Liver (tissue), 9 donors: ENCODE results near the gene SERHL2. TPM values are rescaled to one million over a fixed set of nuclear protein-coding genes. Genes with fewer than 3 reads are reported as not detected.

ENCODE experiments used
- DNase-seq: peaks from one replicate; pipeline ENCODE4 v3.0.0-alpha.2; 2017; ENCODE audit warnings: low spot score
- H3K27ac ChIP-seq, 2 donors: one replicate each; pipeline ENCODE4 v1.7.0; 2013; ENCODE audit warnings: inconsistent platforms in 2 of 2, low read length in 2 of 2, control low read depth in 1 of 2, low read depth in 1 of 2, mild to moderate bottlenecking in 1 of 2
- H3K27me3 ChIP-seq, 4 donors: one replicate each; pipeline versions ENCODE4 v1.6.1 to v1.7.0; 2013; ENCODE audit warnings: low read length in 3 of 4, inconsistent platforms in 1 of 4, mild to moderate bottlenecking in 1 of 4, moderate library complexity in 1 of 4; ENCODE audit not compliant: control insufficient read depth in 4 of 4, insufficient read depth in 4 of 4
- H3K36me3 ChIP-seq, 4 donors: one replicate each; pipeline versions ENCODE4 v1.6.1 to v1.7.0; 2013; ENCODE audit warnings: low read length in 3 of 4, mild to moderate bottlenecking in 3 of 4, low read depth in 1 of 4, moderate library complexity in 1 of 4; ENCODE audit not compliant: control insufficient read depth in 4 of 4, insufficient read depth in 3 of 4
- H3K4me1 ChIP-seq, 4 donors: one replicate each; pipeline versions ENCODE4 v1.6.1 to v1.7.0; 2013; ENCODE audit warnings: low read length in 3 of 4, mild to moderate bottlenecking in 3 of 4, moderate library complexity in 1 of 4; ENCODE audit not compliant: control insufficient read depth in 4 of 4, insufficient read depth in 4 of 4
- H3K4me3 ChIP-seq, 3 donors: one replicate each; pipeline versions ENCODE4 v1.6.1 to v1.7.0; 2013; ENCODE audit warnings: low read length in 3 of 3, control low read depth in 1 of 3, low read depth in 1 of 3, mild to moderate bottlenecking in 1 of 3
- H3K9ac ChIP-seq, 2 donors: one replicate each; pipeline ENCODE4 v1.7.0; 2013; ENCODE audit warnings: low read length in 2 of 2, mild to moderate bottlenecking in 2 of 2, moderate library complexity in 2 of 2, control low read depth in 1 of 2, low read depth in 1 of 2
- H3K9me3 ChIP-seq, 4 donors: one replicate each; pipeline versions ENCODE4 v1.6.1 to v1.7.0; 2013; ENCODE audit warnings: low read length in 3 of 4; ENCODE audit not compliant: control insufficient read depth in 4 of 4
- ATF3 ChIP-seq: IDR thresholded peaks from 2 replicates; pipeline ENCODE4 v1.6.1; 2016; ENCODE audit warnings: antibody characterized with exemption
- CTCF ChIP-seq: fragments of 150-350 bp; IDR thresholded peaks from 2 replicates; pipeline ENCODE4 v1.5.1; 2017; ENCODE audit warnings: improper control_type of control experiment, low read depth, low read length; ENCODE audit not compliant: missing input control
- EGR1 ChIP-seq, 2 donors: IDR thresholded peaks; 2 replicates each; pipeline ENCODE4 v1.6.1; 2016 to 2018; ENCODE audit warnings: antibody characterized with exemption in 2 of 2, low read depth in 2 of 2
- FOXA1 ChIP-seq: IDR thresholded peaks from 2 replicates; pipeline ENCODE4 v1.6.1; 2016; ENCODE audit warnings: antibody characterized with exemption
- FOXA2 ChIP-seq: IDR thresholded peaks from 2 replicates; pipeline ENCODE4 v1.6.1; 2016; ENCODE audit warnings: antibody characterized with exemption
- GABPA ChIP-seq, 2 donors: IDR thresholded peaks in 1 of 2; conservative IDR thresholded peaks in 1 of 2; 2 replicates each; pipeline ENCODE4 v1.6.1; 2016; ENCODE audit warnings: antibody characterized with exemption in 2 of 2, mild to moderate bottlenecking in 1 of 2, moderate library complexity in 1 of 2
- HNF4A ChIP-seq, 2 donors: conservative IDR thresholded peaks; 2 replicates each; pipeline ENCODE4 v1.6.1; 2016; ENCODE audit warnings: antibody characterized with exemption in 2 of 2, mild to moderate bottlenecking in 2 of 2
- HNF4G ChIP-seq: IDR thresholded peaks from 2 replicates; pipeline ENCODE4 v1.6.1; 2016; ENCODE audit warnings: antibody characterized with exemption
- JUND ChIP-seq, 2 donors: IDR thresholded peaks; 2 replicates each; pipeline ENCODE4 v1.6.1; 2016; ENCODE audit warnings: antibody characterized with exemption in 2 of 2
- MAX ChIP-seq: IDR thresholded peaks from 2 replicates; pipeline ENCODE4 v1.6.1; 2016; ENCODE audit warnings: antibody characterized with exemption
- NR2F2 ChIP-seq: IDR thresholded peaks from 2 replicates; pipeline ENCODE4 v1.6.1; 2016; ENCODE audit warnings: antibody characterized with exemption
- RAD21 ChIP-seq, 2 donors: IDR thresholded peaks; 2 replicates each; pipeline ENCODE4 v1.6.1; 2016; ENCODE audit warnings: antibody characterized with exemption in 2 of 2, mild to moderate bottlenecking in 2 of 2
- REST ChIP-seq: IDR thresholded peaks from 2 replicates; pipeline ENCODE4 v1.6.1; 2016; ENCODE audit warnings: antibody characterized with exemption, mild to moderate bottlenecking
- RXRA ChIP-seq, 2 donors: IDR thresholded peaks; 2 replicates each; pipeline ENCODE4 v1.6.1; 2017 to 2018; ENCODE audit warnings: antibody characterized with exemption in 2 of 2, mild to moderate bottlenecking in 1 of 2
- SP1 ChIP-seq: IDR thresholded peaks from 2 replicates; pipeline ENCODE4 v1.6.1; 2018; ENCODE audit warnings: antibody characterized with exemption, mild to moderate bottlenecking
- TAF1 ChIP-seq: conservative IDR thresholded peaks from 2 replicates; pipeline ENCODE4 v1.6.1; 2016; ENCODE audit warnings: antibody characterized with exemption, mild to moderate bottlenecking
- YY1 ChIP-seq: IDR thresholded peaks from 2 replicates; pipeline ENCODE4 v1.6.1; 2016; ENCODE audit warnings: antibody characterized with exemption, mild to moderate bottlenecking
- ZBTB33 ChIP-seq: IDR thresholded peaks from 2 replicates; pipeline ENCODE4 v1.6.1; 2016; ENCODE audit warnings: antibody characterized with exemption
- WGBS: extraction: QIAGEN DNeasy Blood & Tissue Kit; methylation state at CpG from one replicate; pipeline ENCODE4 v1.1.7; 2013; 5-methylcytosine and 5-hydroxymethylcytosine counted together
- polyA plus RNA-seq, 2 donors: library from polyadenylated mRNA; stranded (reverse) in 1 of 2; unstranded in 1 of 2; fragments of 200-250 nt in 1 of 2; fragments of >200 nt in 1 of 2; fragmentation: Nextera tagmentation in 1 of 2; extraction: Ambion mirVana in 1 of 2; gene quantifications; one replicate each; pipeline versions ENCODE4 v1.2.1 to v1.2.3, GENCODE V29; 2013 to 2015
- total RNA-seq, 2 donors: library from RNA; depleted of rRNA; stranded (reverse); fragments of >200 nt; gene quantifications; one replicate each; pipeline ENCODE4 v1.2.3, GENCODE V29; 2014
- donor health status: healthy.
- donor health status: healthy.
- donor health status: healthy.
- donor health status: healthy.
- donor health status: healthy.

Gene SERHL2
- total and polyA plus RNA-seq, 4 donors = 0.51 to 1.6 (median 0.69) TPM

GRCh38 chr22:42584364-42584940, 30.7 kb downstream of the SERHL2 start:
- H3K36me3 ChIP-seq = peaks cover 20 to 50% (median 30%) of the 10 kb centered on the region in 4 donors
- TF ChIP-seq NR2F2 (no peak), MAX (no peak), GABPA (IDR thresholded peaks at IDR 0.05 in 1 of 2, conservative IDR thresholded peaks at IDR 0.05 in 1 of 2) (no peak), FOXA1 (no peak), TAF1 (no peak), ATF3 (no peak), HNF4G (no peak), RXRA (IDR thresholded peaks at IDR 0.05) (no peak), JUND (IDR thresholded peaks at IDR 0.05) (no peak), FOXA2 (no peak), EGR1 (IDR thresholded peaks at IDR 0.05; ENCODE audit: low read depth in 2 of 2) (no peak), RAD21 (IDR thresholded peaks at IDR 0.05) (no peak)
- DNase-seq = no peak
- no peak overlapping the region for H3K27ac ChIP-seq
- 89% methylated on average over 4 of the region's 4 CpGs for WGBS
- peaks cover 0 to 9% (median 2%) of the 10 kb centered on the region in 4 donors for H3K4me1 ChIP-seq
- H3K4me3 ChIP-seq = no peak overlapping the region
- H3K9me3 ChIP-seq = no peaks in the 10 kb centered on the region
- no peaks in the 10 kb centered on the region for H3K27me3 ChIP-seq
- H3K9ac ChIP-seq = no peak overlapping the region

- Histone ChIP-seq H3K27me3 (no peaks in the 10 kb centered on the region), H3K27ac (no peak overlapping the region), H3K4me3 (no peak overlapping the region), H3K4me1 (peaks cover 0 to 9% (median 2%) of the 10 kb centered on the region in 4 donors), H3K36me3 (peaks cover 16 to 56% (median 31%) of the 10 kb centered on the region in 4 donors), H3K9me3 (no peaks in the 10 kb centered on the region), H3K9ac (no peak overlapping the region)
- 85% methylated on average over 8 of the region's 8 CpGs for WGBS
- DNase-seq = no peak
- TF ChIP-seq JUND (IDR thresholded peaks at IDR 0.05) = no peak
- no peak for TF ChIP-seq MAX
- no peak for TF ChIP-seq ZBTB33
- TF ChIP-seq NR2F2 = no peak
- no peak for TF ChIP-seq TAF1
- no peak for TF ChIP-seq EGR1 (IDR thresholded peaks at IDR 0.05; ENCODE audit: low read depth in 2 of 2)
- no peak for TF ChIP-seq RAD21 (IDR thresholded peaks at IDR 0.05)
- TF ChIP-seq FOXA2 = no peak
- no peak for TF ChIP-seq REST
- TF ChIP-seq FOXA1 = no peak
- no peak for TF ChIP-seq CTCF
- TF ChIP-seq HNF4G = no peak
- TF ChIP-seq GABPA (IDR thresholded peaks at IDR 0.05 in 1 of 2, conservative IDR thresholded peaks at IDR 0.05 in 1 of 2) = no peak
- TF ChIP-seq YY1 = no peak
- no peak for TF ChIP-seq HNF4A (conservative IDR thresholded peaks at IDR 0.05)
- TF ChIP-seq SP1 = no peak
- no peak for TF ChIP-seq ATF3
- no peak for TF ChIP-seq RXRA (IDR thresholded peaks at IDR 0.05)
Observed at GRCh38 chr22:42585096-42585495, 31.3 kb downstream of the SERHL2 start.
